GM18508 (cell line): ENCODE measurements around the gene CEACAM20.
"Not testable (repeated sequence)": the region's sequence is repeated elsewhere in the genome, so short reads cannot be mapped to it uniquely, and the experiment has no call there.

ENCODE experiments used
- ATAC-seq: cut with Tn5 transposase; IDR thresholded peaks from one replicate; pipeline ENCODE4 v1.9.1; 2021; ENCODE audit warnings: moderate number of reproducible peaks; ENCODE audit not compliant: insufficient read depth, unreplicated experiment

The CEACAM20 gene

GRCh38 chr19:44529536-44529935, at the start of gene CEACAM20:
TSS of gene CEACAM20 (minus strand) at chr19:44529675. CDS start at chr19:44529509, 166 bp downstream.
- ATAC-seq: no peak

- ATAC-seq: no peak
Observed at GRCh38 chr19:44577566-44577874, 48.0 kb upstream of the CEACAM20 start.

- ATAC-seq: no peak
Observed at GRCh38 chr19:44576843-44577565, 47.5 kb upstream of the CEACAM20 start.

- no peak for ATAC-seq
Observed at GRCh38 chr19:44575116-44575700, 45.7 kb upstream of the CEACAM20 start.

- ATAC-seq: no peak
Observed at GRCh38 chr19:44574186-44574950, 44.9 kb upstream of the CEACAM20 start.

- ATAC-seq: no peak
Observed at GRCh38 chr19:44573627-44574026, 44.2 kb upstream of the CEACAM20 start.

- ATAC-seq: no peak
Observed at GRCh38 chr19:44573183-44573582, 43.7 kb upstream of the CEACAM20 start.

GRCh38 chr19:44572581-44572900, 43.1 kb upstream of the CEACAM20 start:
- ATAC-seq: no peak

GRCh38 chr19:44571830-44572580, 42.5 kb upstream of the CEACAM20 start:
- ATAC-seq: no peak

- no peak for ATAC-seq
Observed at GRCh38 chr19:44570984-44571684, 41.7 kb upstream of the CEACAM20 start.

- no peak for ATAC-seq
Observed at GRCh38 chr19:44570603-44570983, 41.1 kb upstream of the CEACAM20 start.

GRCh38 chr19:44567745-44568144, 38.3 kb upstream of the CEACAM20 start:
- ATAC-seq: no peak

- ATAC-seq: no peak
Observed at GRCh38 chr19:44566984-44567383, 37.5 kb upstream of the CEACAM20 start.

GRCh38 chr19:44563086-44563655, 33.7 kb upstream of the CEACAM20 start:
- not testable (repeated sequence) for ATAC-seq

- no peak for ATAC-seq
Observed at GRCh38 chr19:44557933-44558332, 28.5 kb upstream of the CEACAM20 start.

GRCh38 chr19:44554641-44555246, 25.3 kb upstream of the CEACAM20 start:
- ATAC-seq: no peak

- no peak for ATAC-seq
Observed at GRCh38 chr19:44553478-44554171, 24.1 kb upstream of the CEACAM20 start.

- ATAC-seq: no peak
Observed at GRCh38 chr19:44552324-44552723, 22.8 kb upstream of the CEACAM20 start.

GRCh38 chr19:44551850-44552249, 22.4 kb upstream of the CEACAM20 start:
- no peak for ATAC-seq
